22Rv1 (cell line): ENCODE results near the gene IL4R.

ENCODE experiments used
- ZFX ChIP-seq: fragments of 450-650 bp; IDR thresholded peaks from 2 replicates; pipeline ENCODE4 v1.6.1; 2017; ENCODE audit warnings: antibody characterized with exemption, borderline replicate concordance
- TF ChIP-seq, protein P1 (sequence below): fragments of 450-650 bp; IDR thresholded peaks from 2 replicates; pipeline ENCODE4 v1.5.1; 2017; ENCODE audit warnings: mild to moderate bottlenecking

DNA sequence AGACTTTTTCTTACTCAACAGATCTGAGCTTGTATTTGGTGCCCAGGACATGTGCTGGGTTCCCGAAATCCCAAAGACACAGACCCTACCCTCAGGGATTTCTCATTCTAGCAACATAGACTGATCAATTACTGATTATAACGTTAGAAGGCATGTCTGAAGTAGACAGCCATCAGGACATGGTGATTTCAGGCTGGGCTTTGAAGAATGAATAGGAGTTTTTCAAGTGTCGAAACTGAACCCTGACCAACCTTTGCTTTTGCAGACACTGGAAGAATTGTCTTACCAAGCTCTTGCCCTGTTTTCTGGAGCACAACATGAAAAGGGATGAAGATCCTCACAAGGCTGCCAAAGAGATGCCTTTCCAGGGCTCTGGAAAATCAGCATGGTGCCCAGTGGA lies 48.2 kb downstream of the IL4R start:
- TF ChIP-seq, protein P1, sequence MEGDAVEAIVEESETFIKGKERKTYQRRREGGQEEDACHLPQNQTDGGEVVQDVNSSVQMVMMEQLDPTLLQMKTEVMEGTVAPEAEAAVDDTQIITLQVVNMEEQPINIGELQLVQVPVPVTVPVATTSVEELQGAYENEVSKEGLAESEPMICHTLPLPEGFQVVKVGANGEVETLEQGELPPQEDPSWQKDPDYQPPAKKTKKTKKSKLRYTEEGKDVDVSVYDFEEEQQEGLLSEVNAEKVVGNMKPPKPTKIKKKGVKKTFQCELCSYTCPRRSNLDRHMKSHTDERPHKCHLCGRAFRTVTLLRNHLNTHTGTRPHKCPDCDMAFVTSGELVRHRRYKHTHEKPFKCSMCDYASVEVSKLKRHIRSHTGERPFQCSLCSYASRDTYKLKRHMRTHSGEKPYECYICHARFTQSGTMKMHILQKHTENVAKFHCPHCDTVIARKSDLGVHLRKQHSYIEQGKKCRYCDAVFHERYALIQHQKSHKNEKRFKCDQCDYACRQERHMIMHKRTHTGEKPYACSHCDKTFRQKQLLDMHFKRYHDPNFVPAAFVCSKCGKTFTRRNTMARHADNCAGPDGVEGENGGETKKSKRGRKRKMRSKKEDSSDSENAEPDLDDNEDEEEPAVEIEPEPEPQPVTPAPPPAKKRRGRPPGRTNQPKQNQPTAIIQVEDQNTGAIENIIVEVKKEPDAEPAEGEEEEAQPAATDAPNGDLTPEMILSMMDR, result no peak
- no peak for TF ChIP-seq ZFX
